ENCODE data around the gene GTF3C1. TPM values are rescaled to one million over a fixed set of nuclear protein-coding genes. Genes with fewer than 3 reads are reported as not detected.
A peak's percentile ranks its signal among the peaks of the same experiment; 100 is the strongest.

GTF3C1 gene
- total and polyA plus RNA-seq, 4 donors, result 33.5 to 84.0 (median 67.5) TPM

- DNase-seq, result no peak
Measured at GRCh38 chr16:27427538-27427937, 122.2 kb downstream of the GTF3C1 start.

GRCh38 chr16:27426423-27427408, 123.0 kb downstream of the GTF3C1 start:
- WGBS, 2 donors, result 27 to 28% methylated on average over 7 of the region's 7 CpGs
- no peak for DNase-seq
- no peak for TF ChIP-seq CTCF (IDR thresholded peaks at IDR 0.05; ENCODE audit: control extremely low read depth, extremely low read depth)

More at GRCh38 chr16:27427538-27427937, 122.2 kb downstream of the GTF3C1 start:
- TF ChIP-seq CTCF (IDR thresholded peaks at IDR 0.05; ENCODE audit: control extremely low read depth, extremely low read depth), result no peak
- no peak overlapping the region for H3K27ac ChIP-seq (ENCODE audit: low read depth in 1 of 2, low read length in 1 of 2)
- H3K27me3 ChIP-seq (ENCODE audit: control insufficient read depth in 3 of 3, insufficient read depth in 3 of 3, low read length in 2 of 3), result no peaks in the 10 kb centered on the region
- no peaks in the 10 kb centered on the region for H3K36me3 ChIP-seq (ENCODE audit: control insufficient read depth in 4 of 4, insufficient read depth in 4 of 4, low read length in 4 of 4)
- H3K4me3 ChIP-seq, result no peak overlapping the region
- H3K9me3 ChIP-seq (ENCODE audit: control insufficient read depth in 4 of 4, insufficient read depth in 3 of 4, low read length in 3 of 4), result peaks cover 0 to 2% (median under 1%) of the 10 kb centered on the region in 4 donors
- WGBS, 2 donors, result 78 to 84% methylated on average over 5 of the region's 5 CpGs
- H3K9ac ChIP-seq (ENCODE audit: insufficient read depth in 1 of 2, low read length in 2 of 2), result no peak overlapping the region
- peaks cover 0 to 4% (median 0%) of the 10 kb centered on the region in 5 donors for H3K4me1 ChIP-seq (ENCODE audit: control insufficient read depth in 5 of 5, insufficient read depth in 5 of 5, low read length in 5 of 5)
- ATAC-seq (ENCODE audit: insufficient read depth, low FRiP score), result no peak

GRCh38 chr16:27425961-27426360, 123.8 kb downstream of the GTF3C1 start:
- Histone ChIP-seq H3K4me3 (no peak overlapping the region), H3K36me3 (ENCODE audit: control insufficient read depth in 4 of 4, insufficient read depth in 4 of 4, low read length in 4 of 4) (no peaks in the 10 kb centered on the region), H3K27ac (ENCODE audit: low read depth in 1 of 2, low read length in 1 of 2) (no peak overlapping the region), H3K9ac (ENCODE audit: insufficient read depth in 1 of 2, low read length in 2 of 2) (no peak overlapping the region), H3K4me1 (ENCODE audit: control insufficient read depth in 5 of 5, insufficient read depth in 5 of 5, low read length in 5 of 5) (peaks cover 0 to 4% (median 0%) of the 10 kb centered on the region in 5 donors), H3K9me3 (ENCODE audit: control insufficient read depth in 4 of 4, insufficient read depth in 3 of 4, low read length in 3 of 4) (peaks cover 0 to 2% (median 2%) of the 10 kb centered on the region in 4 donors), H3K27me3 (ENCODE audit: control insufficient read depth in 3 of 3, insufficient read depth in 3 of 3, low read length in 2 of 3) (no peaks in the 10 kb centered on the region)
- 93 to 100% methylated on average over 1 of the region's 1 CpG for WGBS, 2 donors
- no peak for TF ChIP-seq CTCF (IDR thresholded peaks at IDR 0.05; ENCODE audit: control extremely low read depth, extremely low read depth)
- DNase-seq, result no peak
- ATAC-seq (ENCODE audit: insufficient read depth, low FRiP score), result no peak

More at GRCh38 chr16:27426423-27427408, 123.0 kb downstream of the GTF3C1 start:
- peaks cover 0 to 2% (median under 1%) of the 10 kb centered on the region in 4 donors for H3K9me3 ChIP-seq (ENCODE audit: control insufficient read depth in 4 of 4, insufficient read depth in 3 of 4, low read length in 3 of 4)
- no peaks in the 10 kb centered on the region for H3K36me3 ChIP-seq (ENCODE audit: control insufficient read depth in 4 of 4, insufficient read depth in 4 of 4, low read length in 4 of 4)
- no peak overlapping the region for H3K27ac ChIP-seq (ENCODE audit: low read depth in 1 of 2, low read length in 1 of 2)
- no peak overlapping the region for H3K4me3 ChIP-seq
- no peaks in the 10 kb centered on the region for H3K27me3 ChIP-seq (ENCODE audit: control insufficient read depth in 3 of 3, insufficient read depth in 3 of 3, low read length in 2 of 3)
- H3K9ac ChIP-seq (ENCODE audit: insufficient read depth in 1 of 2, low read length in 2 of 2), result no peak overlapping the region
- peak; percentile 47 for ATAC-seq (ENCODE audit: insufficient read depth, low FRiP score)
- peaks cover 0 to 4% (median 0%) of the 10 kb centered on the region in 5 donors for H3K4me1 ChIP-seq (ENCODE audit: control insufficient read depth in 5 of 5, insufficient read depth in 5 of 5, low read length in 5 of 5)

All from lung (tissue), 12 donors.